Measurements from ENCODE around the gene GPSM1.

DNA sequence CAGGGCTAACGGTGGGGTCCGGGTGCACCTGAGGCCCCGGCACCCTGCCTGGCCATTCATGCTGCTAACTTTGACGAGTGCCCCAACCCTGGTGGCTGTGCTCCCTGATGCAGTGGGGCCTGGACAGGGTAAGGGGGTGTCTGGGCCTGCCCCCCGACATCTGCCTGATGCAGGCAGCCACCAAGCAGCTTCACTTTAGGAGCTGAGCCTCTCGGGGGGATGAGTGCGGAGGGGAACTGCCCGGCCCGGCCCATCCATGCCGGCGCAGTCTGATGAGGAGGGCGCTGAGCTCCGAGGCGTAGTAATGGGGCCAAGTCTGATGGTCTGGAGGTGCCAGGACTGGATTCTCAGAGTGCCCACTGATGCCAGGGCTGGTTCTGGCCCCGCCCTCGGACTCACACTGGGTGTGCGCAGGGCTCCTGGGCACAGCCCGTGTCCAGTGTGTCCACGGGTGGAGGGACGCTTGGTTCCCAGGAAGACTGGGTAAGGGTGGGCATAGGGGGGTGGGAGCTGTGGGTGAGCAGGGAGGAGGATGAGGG lies 19.7 kb downstream of the GPSM1 start:
- no peak for TF ChIP-seq CTCF (IDR thresholded peaks at IDR 0.05; ENCODE audit: low read depth, low read length)
- no peak for TF ChIP-seq EZH2phosphoT487 (IDR thresholded peaks at IDR 0.05; ENCODE audit: low read depth)
